ENCODE results near the gene PDE7B.
"Not testable (repeated sequence)": the region's sequence is repeated elsewhere in the genome, so short reads cannot be mapped to it uniquely, and the experiment has no call there.

The PDE7B gene

GRCh38 chr6:136079701-136080565 is 228.4 kb downstream of the PDE7B start:
- no peak for DNase-seq

- no peak for DNase-seq
These were observed 232.0 kb downstream of the PDE7B start for GRCh38 chr6:136083540-136083939.

DNA sequence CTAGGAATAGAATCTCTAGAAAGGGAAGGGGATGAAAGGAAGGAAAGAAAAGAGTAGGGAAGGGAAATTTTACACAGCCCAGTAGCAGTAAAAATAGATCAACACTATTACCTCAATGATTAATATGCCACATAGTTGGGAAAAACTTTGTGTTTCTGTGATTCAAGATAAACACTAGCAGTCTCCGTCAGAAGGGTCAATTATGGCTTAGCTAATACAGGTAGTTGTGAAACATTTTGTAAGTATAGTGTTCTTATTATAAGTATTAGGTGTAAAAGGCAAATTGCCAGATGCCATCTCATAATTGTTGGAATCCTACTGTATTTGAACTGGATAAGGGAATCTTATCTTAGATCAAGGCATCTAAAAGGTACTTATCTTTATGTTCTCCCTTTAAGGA is 232.9 kb downstream of the PDE7B start:
- no peak for DNase-seq

DNA sequence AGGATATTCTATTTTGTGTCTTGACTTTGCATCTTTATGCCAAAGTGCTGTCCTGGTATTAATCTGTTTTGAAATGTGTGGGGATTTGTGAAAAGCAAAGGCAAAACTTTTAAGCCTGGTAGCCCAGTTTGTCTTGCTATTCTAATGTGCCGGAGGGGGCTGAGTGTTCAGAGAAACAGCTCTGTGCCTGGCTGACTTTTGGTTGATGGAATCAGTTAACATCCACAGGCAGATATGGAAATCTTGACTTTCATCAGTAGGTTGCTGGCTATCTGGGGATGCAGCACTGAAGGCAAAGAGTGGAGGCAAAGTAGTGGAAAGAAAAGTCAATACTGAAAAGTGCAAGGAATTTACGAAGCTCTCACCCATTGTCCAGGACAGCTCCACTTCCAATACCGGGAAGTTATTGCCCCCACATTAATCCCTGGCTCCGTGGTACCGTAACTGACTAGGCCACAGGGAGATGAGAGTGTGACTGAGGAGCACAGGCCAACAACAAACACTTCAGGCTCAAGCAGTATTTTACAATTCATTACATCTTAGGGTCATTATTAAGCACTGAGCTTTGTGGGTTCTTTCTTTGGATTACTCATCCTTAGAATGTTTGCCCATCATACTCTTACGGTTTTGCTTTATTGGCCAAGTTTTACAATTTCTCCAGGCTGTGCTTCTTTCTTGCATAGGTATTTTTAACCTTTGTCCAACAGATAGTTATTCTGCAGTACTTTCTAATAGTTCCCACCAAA is 234.0 kb downstream of the PDE7B start:
- no peak for DNase-seq

DNA sequence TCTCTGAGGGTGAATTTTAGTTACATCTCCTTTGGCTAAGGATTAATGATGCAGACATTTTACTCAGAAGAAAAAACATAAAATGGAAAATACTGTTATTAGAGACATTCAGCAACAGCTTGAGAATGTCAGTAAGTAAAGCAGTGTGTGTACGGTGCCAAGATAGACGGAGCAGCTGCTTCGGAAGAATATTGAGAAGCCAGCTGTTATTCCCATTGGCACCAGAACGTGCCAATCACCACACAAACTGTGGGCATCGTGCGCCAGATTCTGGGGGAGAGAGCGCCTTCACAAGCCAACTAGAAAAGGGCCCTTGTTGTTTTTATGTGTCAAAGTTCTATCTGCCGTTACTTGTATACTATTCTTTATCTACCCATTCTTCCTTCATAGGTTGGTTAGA is 235.2 kb downstream of the PDE7B start:
- DNase-seq = no peak

DNA sequence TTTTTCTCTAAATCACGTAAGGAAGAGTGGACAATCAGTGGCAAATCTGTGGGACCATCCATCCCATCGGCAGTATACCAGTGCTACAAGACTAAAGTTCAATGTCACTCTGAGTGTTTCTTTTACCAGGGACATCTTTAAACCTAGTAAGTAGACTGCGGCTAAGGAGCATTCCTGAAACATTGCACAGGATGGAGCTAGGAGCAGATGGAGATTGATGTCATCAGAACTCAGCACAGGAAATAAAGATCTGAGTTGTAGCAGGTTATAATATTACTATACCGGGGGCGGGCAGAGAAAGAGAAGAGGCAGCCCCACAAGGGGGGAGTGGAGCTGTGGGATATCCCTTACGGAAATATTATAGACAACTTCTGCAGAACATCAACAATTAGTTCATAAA is 236.5 kb downstream of the PDE7B start:
- no peak for DNase-seq

DNA sequence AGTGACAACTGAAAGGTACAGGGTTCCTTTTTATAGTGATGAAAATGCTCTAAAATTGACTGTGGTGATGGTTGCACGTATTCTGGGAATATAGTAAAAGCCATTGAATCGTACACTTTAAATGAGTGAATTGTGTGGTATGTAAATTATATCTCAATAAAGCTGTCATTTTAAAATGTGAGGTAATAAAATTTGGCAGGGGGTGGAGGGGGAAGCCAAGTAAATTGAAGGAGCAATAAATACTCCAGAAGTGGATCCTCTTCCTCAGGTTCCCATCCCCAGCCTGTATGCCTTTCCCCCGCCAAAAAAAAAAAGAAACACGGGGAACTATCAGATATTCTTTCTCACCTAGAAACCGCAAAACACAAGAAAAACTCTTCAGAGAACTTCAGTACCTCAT is 237.2 kb downstream of the PDE7B start:
- no peak for DNase-seq

DNA sequence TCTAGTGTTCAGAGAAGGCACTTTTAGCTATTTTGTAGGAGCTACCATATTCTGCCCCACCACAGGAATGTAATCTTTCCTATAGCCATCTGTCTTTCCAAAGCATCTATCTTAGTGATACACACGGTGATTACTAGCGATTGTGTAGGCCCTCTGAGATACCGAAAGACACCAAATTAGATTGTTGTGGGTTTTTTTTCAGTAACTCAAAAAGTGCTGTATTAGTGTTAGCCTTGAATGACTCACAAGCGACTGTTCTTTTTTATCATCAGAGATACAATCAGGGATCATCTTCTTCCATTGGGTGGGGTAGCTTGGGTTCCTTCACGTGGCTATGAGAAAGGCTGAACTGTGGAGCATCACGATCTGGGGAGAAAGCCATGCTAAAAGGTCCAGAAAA is 238.4 kb downstream of the PDE7B start:
- no peak for DNase-seq

DNA sequence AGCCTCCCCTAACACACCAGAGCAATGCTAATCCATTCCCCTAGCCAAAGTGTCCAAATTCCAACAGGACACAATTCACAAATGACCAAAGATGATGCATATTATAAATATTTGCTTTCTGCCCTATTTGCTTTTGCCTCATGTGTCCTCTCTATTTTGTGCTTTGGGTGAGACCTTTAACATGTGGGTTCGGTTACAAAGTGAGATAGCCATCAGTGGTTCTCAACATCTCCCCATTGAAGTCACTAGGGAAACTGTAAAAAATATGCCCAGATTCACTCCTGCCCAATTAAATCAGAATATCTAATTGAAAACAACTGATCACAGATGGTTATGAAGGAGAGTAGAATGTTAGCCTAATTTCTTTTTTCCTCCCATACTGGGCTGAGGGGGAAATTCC is 239.4 kb downstream of the PDE7B start:
- no peak for DNase-seq

DNA sequence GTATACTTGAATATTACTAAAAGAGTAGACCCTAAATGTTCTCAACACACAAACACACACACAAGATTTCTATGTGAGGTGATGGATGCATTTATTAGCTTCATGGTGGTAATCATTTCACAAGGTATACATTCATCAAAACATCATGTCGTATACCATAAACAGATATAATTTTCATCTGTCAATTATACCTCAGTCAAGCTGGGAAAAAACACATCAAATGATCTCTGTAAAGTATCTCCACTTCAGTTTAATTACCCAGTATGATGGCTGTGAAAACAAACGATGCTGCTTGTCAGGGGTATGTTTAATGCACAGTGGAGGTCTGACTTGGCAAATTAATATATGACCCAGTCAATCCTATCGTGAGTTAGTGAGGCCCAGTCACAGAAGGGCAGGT is 241.4 kb downstream of the PDE7B start:
- DNase-seq = no peak

GRCh38 chr6:136093835-136094234 is 242.3 kb downstream of the PDE7B start:
- DNase-seq = no peak

- DNase-seq = no peak
These were observed 243.3 kb downstream of the PDE7B start for GRCh38 chr6:136094812-136095211.

DNA sequence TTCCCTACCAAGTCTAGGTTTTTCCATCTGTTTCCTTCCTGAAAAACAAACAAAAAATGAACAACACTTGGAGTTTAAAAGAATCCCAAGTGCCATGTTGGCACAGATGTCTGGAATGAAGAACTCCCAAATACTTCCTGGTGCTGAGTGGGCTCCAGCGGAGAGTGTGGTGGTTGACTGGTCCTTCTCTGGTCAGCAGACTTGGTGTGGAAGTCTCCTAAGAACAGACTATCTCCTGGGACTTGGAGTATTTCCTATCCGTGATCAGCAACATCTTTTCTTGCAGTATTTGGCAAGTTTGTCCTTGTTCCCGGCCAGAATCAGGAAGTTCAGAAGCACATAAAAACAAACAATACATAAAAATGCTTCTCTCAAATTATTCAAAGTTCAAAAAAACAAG is 244.5 kb downstream of the PDE7B start:
- no peak for DNase-seq

DNA sequence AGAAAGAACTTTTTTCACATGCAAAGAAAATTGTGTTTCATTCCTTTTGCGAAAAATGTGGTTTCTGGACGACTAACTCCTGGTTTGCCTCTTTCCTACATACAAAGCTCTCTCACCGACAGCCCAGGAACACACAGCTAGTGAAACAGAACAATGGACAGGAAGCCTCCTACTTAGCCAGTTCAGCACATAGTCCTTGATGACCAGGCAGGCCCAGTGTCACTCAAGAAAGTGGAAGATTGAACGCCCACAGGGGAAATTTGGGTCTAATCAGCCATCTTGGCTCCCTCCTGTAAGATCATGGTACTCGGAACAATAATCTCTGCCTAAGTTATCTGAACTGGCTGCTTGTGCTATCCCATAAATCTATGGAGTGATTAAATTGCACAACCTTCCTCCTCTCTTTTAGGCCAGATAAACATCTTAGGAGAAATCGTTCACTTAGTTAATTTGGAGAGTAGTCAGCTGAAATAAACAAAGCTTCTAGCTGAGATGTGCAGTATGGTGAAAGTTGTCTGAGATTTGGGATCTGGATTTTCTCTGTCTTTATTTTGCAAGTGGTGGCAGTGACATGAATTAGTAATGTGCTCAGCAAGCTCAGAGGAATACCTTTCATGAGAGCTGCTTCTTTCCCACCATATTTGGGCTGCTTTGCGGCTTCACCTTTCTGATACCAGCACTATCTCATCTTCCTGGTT is 251.6 kb downstream of the PDE7B start:
- DNase-seq = no peak

DNA sequence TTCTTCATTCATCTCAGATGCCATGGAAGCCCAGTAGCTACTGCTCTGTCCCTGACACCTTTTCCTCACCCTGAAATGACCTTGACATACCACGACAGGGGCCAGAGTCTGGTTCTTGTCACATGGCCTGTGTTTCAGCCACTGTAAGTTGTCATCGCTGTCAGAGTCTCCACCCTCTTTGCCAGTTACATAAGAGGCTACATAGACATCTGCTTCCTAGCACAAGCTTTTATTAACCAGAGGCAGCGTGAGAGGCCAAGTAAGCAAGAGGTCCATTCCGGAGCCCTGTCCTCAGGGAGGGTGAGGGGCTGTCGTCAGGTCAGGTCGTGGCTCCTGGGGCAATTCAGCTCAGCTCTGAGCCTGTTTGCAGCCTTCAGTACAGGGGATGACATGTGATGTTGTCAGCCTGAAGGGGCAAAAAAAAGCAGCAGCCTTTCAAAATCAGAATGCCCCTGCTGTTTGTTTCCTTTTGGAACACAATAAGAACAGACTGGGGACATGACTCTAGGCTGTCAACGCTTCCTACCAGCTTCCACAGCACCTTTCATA is 252.3 kb downstream of the PDE7B start:
- DNase-seq = no peak

DNA sequence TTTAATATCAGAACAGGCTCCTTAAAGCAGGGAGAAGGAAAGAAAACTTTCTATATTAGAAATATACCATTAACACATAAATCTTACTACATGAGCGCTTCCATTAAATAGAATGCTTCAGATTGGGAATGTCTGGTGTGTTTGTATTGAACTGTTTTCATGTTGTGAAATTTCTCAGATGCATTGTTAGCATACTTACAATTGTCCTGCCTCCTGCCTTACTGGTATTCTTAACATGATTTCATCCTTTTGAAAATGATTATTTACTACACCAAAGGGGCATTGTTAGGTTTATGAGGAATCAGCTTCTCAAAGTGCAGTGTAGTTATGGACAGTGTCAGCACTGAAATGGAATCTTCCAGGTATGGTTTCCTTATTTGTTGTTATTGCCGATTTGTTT is 253.1 kb downstream of the PDE7B start:
- DNase-seq = no peak

- not testable (repeated sequence) for DNase-seq
These were observed 254.3 kb downstream of the PDE7B start for GRCh38 chr6:136105797-136106196.

DNA sequence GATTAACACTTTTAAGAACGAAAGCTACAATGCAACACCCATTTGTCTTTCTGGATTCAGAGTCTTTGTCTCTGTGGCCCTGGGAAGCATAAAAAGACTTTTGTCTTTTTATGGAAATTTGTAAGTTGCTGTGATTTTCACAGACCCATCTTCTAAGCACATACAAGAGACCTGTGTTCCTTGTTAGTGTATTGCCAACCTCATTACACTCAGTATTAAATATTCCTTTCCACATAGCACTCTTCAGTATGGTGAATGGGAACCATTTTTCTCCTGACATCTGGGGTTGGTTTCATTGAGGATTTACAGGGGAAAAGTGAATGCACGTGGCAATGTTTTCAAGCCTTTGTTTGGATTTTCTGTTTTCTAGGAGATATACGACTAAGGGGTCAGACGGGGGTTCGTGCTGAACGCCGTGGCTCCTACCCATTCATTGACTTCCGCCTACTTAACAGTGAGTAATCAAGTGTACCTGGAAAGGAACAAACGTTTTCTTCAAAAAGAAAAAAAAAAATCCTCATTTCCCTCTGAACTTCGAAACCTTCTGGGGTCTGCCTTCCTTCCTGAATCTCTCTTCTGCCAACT is 257.0 kb downstream of the PDE7B start:
- no peak for DNase-seq

DNA sequence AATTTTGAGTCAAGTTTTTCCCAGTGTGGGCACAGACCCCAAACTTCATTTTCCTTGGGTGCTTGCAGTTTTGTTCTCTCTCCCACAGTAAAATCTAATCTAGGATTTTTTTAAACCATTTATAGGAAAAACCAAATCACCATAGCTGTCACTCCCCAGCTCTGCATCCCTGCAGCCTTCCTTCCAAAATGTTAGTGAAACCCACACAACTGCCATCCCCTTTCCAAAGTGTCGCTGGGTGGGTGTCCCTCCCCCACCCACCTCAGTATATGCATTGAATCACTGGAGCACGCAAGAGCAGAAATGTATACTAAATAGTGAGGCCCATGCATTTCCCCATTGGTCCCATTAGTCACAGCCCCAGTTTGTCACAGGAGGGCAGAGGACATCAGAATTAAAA is 260.3 kb downstream of the PDE7B start:
- no peak for DNase-seq

DNA sequence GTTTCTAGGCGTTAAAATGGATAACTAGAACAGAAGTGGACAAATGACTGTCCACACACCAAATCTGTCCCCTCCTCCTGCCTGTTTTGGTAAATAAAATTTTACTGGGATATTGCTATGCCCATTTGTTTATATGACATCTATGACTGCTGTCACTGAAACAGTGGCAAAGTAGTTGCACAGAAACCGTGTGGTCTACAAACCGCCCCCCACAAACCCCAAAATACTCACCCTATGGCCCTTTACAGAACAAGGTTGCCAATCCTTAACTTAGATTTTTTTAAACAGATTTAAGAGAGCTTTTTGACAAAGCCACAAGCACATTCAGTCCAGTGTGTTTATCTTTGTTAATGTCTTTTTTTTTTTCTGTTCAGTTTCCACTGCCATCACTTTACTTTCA is 260.8 kb downstream of the PDE7B start:
- no peak for DNase-seq

- DNase-seq = no peak
These were observed 262.3 kb downstream of the PDE7B start for GRCh38 chr6:136113736-136114173.

DNA sequence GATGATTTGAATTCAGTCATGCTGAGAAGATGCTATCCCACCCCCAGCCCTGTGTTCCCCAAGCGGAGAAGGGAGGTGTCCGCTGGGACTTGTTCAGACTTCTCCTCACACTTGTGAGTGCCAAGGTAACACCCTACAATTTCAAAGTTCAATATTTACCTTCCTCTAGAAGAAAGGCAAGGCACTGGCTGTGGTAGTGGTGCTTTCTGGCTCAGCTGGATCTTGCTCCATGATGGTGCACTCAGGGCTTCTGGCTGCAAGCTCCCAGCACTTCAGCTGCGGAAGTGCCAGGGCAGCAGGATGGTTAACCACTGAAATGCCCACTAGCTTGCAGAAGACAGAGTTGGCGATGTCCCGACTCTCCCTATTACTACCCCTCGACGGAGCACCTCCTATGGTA is 263.2 kb downstream of the PDE7B start:
- no peak for DNase-seq

GRCh38 chr6:136115941-136116340 is 264.4 kb downstream of the PDE7B start:
- no peak for DNase-seq

Data from effector CD8-positive, alpha-beta T cell (primary cell).